DMS 273 (cell line): ENCODE measurements around the gene GABBR2.
"Not testable (repeated sequence)": the region's sequence is repeated elsewhere in the genome, so short reads cannot be mapped to it uniquely, and the experiment has no call there.

Source experiments
- DNase-seq: peaks from one replicate; lab custom pipeline; 2025; ENCODE audit not compliant: unreplicated experiment; lab: John Stamatoyannopoulos, UW

GABBR2 gene

DNA sequence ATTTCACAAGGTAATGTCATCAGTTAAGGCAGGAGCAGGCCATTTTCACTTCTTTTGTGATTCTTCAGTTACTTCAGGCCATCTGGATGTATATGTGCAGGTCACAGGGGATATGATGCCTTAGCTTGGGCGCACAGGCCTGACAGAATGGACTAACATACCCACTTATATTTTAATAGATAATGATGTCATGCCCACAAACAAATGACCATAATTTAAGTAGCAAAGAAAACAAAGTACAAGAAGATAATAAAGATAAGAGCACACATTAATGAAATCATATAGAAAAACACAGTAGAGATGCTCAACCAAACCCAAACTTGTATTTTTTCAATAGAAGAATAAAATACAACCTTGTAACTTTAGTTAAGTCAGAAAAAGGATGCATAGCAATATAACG, 433.6 kb downstream of the GABBR2 start:
- DNase-seq: no peak

DNA sequence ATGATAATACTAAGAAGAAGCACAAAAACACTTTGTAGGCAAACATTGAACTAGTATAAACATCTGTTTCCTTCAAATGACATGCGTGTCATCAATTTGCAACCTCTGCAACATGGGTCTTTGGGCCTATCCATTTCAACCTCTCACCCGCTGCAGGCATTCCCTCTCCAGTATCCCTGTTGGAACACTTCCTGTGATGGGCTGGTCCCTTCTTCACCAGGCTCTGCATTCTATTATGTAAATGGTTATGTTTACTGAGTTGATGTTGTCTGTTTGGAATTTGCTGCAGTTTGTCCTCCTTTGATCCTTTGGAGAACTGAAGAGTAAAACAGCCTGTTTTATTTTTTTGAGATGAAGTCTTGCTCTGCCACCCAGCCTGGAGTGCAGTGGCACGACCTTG, 436.7 kb downstream of the GABBR2 start:
- DNase-seq: no peak

DNA sequence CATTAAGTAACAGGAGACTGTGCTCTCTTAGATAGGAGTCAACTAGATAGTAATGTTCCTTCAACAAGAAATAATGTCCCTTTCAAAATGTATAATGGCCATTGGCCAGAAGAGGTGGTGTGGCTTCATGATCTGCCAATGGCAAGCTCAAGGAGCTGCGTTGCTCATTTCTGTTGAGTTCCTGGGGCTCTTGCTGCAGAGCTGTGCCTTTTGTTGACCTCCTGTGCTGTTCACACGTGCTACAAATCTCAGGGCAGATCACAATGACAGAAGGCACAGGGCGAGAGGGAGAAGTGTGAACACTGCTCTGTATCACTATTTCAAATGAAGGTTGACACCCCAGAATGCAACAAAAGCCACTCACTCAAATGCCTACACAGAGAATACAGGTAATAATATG, 437.3 kb downstream of the GABBR2 start:
- no peak for DNase-seq

DNA sequence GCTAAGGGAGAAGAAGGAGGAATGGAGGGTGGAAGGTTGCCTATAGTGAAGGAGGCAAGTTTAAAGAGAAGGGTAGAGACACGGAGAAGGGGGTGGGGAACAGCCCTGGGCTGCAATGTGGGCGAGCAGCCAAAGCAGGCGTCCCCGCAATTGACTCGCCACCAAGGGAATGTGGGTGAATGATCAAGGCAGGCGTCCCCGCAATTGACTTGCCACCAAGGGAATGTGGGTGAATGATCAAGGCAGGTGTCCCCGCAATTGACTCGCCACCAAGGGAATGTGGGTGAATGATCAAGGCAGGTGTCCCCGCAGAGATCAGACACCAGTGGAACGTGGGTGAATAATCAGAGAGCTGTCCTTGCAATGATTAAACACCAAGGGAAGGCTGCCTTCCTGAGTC, 438.5 kb downstream of the GABBR2 start:
- DNase-seq: not testable (repeated sequence)

DNA sequence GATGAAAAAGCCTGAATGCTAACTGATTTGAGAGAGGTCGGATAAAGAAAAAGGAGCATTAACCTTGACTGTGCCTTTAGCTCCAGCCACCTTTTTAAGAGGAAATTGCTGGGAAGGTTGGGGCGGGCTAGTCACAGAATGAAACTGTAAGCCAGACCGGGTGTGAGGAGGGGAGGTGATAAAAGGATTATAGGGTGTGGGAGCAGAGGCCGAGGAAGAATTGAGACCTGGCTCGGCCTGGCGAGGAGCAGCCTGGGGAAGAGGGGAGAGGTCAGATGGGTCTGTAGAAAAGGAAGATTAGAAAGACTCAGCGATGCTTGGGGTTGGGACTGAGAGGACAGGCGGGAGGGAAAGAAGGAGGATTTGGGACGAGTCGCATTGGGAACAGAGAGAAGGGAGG, 439.1 kb downstream of the GABBR2 start:
- not testable (repeated sequence) for DNase-seq

DNA sequence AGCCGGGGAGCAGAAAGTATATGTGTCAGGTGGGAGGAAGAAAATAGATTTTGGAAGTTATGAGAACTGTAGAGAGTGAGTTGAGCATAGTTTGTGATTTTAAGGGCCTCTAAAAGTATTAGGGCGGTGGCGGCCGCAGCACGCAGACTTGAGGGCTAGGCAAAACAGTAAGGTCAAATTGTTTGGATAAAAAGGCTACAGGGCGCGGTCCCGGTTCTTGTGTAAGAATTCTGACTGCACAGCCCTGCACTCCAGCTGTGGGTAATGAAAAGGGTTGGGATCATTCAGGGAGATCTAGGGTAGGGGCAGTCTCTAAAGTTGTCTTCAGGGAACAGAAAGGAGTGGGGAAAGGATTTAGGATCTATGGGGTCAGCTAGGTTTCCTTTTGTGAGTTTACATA, 441.2 kb downstream of the GABBR2 start:
- not testable (repeated sequence) for DNase-seq

DNA sequence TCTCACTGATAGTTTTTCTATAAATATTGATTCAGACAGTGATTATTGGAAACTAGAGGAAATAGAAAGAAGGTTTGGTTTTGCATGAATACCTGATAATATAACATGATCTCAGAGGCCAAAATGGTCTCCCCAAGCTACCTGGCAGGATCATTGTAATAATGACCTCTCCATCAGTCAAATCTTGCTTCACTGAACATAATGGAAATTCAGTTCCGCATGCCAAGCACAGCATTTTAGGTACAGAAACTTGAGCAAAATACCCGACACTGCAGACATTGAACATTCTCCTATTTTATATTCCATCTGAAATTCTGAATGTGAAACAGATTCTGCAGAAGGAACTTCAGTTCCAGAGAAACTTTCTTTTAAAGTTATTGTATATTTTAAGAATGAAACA, 444.2 kb downstream of the GABBR2 start:
- no peak for DNase-seq

DNA sequence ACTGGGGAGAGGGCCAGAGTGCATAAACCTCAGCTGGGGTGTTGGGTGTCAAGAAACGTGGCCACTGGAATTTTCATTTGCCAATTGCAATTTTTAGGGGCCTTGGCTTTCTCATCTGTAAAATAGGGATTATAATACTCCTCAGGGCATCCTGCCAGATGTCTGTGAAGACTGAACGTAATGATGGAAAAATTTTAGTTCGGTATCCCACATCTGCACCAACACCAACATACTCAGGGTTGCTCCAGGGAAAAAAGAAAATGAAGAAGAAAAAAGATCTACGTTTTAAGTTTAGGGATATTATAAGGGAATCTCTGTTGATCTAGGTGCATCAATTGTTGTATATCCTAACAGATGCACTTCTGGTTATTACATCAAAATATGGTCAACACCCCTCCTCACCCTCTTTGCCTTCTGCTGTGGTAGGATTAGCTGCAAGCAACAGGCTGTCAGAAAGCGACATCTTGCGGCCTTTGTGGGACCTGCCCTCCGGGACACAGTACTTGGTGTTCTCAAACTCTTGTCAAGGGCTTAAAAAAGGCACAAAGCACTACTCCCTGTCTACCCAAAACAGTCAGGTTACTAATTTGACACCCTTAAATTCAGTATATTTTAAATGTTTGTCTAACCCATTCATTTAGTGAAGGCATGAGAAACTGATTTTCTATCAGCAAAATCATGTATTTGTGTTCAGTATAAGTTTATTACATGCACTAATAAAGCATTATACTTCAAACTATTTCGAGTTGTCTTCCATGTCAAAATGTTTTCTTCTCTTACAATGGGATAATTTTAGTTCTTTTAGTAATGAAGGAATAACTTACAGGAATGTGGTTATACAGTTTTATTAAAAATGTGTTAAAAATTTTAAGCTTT, 445.0 kb downstream of the GABBR2 start:
- DNase-seq: peak; percentile 89

DNA sequence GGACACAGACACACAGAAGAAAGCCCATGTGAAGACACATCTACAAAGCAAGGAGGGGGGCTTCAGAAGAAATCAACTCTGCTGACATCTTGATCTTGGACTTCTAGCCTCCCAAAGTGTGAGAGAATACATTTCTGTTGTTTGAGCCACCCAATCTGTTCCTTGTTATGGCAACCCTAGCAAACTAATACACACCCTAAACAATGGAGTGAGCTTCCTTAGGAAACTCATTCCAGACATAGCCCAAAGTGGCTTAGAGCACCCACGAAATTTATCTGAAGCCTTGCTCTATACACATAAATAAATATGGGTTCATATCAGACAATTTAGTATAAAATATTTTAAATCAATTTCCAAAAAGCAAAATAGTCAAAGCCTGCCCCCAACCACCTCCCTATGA, 445.7 kb downstream of the GABBR2 start:
- no peak for DNase-seq

DNA sequence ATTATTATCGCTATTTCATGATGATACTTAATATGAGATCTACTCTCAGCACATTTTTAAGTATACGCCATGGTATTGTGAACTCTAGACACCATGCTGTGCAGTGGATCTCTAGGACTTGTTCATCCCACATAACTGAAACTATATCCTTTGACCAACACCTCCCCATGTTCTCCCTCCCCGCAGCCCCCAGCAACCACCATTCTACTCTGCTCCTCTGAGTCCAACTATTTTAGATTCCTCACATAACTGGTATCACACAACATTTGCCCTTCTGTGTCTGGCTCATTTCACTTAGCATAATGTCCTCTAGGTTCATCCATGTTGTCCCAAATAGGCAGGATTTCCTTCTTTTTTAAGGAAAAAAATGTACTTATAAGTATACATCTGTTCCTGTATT, 446.7 kb downstream of the GABBR2 start:
- DNase-seq: no peak

DNA sequence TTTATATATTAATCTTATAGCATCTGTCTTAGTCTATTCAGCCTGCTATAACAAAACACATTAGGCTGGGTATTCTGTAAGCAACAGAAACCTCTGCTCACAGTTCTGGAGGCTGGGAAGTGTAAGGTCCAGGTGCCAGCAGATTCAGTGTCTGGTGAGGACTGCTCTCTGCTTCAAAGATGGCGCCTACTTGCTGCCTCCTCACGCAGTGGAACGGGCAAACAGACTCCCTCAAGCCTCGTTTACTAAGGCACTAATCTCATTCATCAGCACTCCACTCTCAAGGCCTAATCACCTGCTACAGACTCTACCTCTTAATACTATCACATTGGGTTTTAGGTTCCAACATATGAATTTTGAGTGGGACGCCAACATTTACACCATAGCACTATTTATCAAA, 448.1 kb downstream of the GABBR2 start:
- DNase-seq: no peak

DNA sequence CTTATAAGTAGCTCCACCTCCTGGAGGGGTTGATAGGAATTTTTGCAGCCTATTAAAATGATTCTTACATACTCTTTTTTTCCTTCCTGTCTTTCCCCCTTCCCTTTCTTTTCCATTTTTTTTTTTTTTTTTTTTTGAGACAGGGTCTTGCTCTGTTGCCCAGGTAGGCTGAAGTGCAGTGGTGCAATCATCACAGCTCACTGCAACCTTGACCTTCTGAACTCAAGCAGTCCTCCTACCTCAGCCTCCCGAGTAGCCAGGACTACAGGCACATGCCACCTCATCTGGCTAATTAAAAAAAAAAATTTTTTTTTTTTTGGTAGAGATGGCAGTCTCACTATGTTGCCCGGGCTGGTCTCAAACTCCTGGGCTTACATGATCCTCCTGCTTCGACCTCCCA, 448.9 kb downstream of the GABBR2 start:
- DNase-seq: no peak

DNA sequence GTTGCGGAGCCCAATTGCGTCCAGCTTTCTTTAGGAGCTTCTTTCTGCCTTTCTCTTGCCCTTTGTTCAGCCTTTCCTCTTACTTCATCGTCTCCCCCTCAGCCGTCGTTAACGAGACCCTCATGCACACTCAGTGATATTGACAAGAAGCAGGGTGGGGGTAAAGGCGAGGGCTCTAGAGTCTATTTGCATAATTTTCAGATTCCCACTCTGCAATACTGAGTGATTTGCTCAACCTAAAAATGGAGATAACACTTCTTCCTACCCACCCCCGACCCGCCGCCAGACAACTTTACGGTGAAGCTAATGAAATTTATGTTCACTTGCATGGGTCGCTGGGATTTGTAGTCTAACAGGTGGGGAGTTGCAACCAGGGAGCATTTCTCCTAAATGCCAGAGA, 452.0 kb downstream of the GABBR2 start:
- peak; percentile 18 for DNase-seq

DNA sequence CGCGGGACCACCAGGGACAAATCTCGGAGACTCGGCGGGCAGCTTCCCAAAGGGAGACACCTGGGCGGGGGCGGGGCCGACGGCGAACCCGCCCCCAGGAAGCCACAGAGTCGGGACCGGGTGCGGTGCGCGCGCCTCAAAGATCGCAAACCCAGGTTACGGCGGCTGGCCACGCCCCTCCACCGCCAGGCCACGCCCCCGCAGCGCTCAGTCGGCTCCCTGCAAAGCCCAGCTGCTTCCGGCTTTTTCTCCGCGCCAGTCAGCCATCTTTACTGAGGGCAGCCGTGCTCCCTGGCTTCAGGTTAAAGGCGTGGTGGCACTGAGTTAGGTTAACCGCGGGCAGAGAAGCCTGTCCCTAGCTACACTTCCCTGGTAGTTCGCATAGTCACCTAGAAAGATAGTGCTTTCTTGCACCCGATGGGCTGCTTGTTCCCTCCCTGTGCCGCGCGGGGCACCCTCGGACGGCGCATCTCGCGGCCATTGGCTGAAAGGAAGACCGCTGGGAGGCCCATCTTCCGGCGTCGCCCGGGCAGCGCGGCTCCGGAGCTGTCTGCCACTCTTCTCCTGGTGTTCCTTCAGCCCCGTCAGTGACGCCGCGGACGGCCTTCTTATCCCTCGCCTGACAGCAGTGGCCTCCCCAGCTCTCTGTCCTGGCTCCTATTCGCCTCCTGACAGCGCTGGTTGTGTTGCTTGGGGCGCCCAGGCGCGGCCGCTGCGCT, 453.0 kb downstream of the GABBR2 start, which contains the start of gene TBC1D2:
TSS of gene TBC1D2 (minus strand) at position 72 of the 719 bp plus-strand sequence. CDS start 108 bp downstream, outside the sequence.
- DNase-seq: peak; percentile 96

DNA sequence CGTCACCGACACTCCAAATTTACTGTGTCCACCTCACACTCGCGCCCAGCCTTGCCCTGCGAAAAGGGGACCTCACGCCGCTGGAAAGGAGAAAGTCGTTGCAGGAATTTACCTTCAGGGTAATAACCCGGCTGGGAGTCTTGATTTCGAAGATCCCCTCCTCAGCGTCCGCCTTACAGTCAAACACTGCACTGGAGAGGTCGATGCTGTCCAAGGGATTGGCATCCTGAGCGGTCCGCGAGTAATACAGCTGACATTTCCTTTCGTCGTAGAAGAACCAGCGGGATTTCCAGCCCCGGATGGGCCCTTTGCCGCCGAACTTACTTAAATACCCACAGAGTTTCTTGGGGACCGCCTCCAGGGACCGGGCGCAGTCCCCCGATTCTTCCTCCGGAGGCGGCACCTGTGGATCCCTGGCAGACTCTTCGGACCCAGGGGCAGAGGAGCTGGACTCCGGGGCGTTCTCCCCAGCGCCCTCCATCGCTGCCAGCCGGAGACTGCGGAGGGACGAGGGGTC, 453.6 kb downstream of the GABBR2 start:
- DNase-seq: peak; percentile 57

DNA sequence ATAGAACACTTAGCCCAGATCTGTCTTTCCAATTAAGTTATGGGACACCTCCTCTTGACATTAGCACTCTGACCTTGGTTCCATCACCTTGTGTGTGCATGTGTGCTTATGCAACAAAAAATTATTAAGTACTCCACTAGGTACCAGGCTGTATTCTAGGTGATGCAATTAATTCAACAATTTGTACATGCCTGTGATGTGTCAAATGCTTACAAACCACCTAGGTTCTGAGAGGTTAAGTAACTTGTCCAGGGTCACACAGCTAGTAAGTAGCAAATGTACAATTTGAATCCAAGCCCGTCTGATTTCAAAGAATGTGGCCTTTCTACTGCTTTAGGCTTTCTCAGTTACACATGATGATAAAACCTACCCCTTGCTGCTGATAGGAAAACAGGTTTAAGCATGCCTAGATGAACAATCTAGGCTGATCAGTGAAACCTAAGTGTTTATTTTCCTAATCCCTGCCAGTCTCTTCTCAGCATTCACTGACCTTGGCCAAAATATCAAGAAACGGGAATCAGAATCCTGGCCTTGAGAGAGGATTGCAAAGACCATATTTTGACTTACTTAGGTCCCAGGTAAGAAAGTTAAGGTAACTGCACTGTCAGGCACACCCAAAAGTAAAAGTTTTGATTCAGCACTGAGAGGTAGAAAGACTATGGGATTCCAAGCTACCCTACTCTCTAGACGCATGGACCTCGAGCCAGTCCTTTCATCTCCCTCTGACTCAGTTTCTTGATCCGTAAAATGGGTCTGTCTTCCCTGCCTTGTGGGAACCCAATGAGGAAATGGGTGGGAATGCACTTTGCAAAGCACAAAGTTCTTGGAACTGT, 454.3 kb downstream of the GABBR2 start:
- no peak for DNase-seq

DNA sequence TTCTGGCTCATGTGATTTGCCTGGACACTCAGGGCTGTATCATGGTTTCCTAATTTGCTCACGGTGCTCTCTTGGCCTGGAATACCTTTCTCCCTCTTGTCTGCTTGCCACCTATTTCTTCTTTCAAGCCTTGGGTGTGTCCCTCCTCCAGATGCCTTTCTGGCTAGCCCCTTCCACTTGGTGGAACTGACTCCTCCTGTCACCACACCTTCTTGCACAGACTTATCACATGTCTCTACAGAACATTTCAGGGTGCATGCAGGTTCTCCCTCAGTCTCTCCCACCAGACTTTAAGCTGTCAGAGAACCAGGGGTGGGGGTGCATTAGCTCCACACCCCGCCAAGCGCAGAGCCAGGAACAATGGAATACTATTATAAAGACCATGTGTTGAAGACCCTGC, 455.2 kb downstream of the GABBR2 start:
- DNase-seq: no peak

DNA sequence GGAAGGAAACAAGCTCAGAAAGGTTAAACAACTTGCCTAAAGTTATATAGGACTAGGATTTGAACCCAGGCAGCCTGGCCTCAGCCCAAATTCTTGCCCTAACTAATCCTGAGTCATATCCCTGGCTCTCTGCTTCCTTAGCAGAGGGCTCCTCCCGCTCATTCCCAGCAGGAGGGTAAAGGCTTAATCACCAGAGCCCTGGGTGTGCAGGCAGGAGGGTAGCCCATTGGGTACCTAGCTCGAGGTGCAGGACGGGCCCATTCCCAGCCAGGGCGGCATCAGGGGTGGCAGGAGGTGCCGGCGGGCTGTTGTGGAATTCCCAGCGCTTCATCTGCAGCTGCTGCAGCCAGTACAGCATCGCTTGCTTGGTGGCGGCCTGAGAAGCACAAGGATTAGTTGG, 457.2 kb downstream of the GABBR2 start:
- DNase-seq: no peak

DNA sequence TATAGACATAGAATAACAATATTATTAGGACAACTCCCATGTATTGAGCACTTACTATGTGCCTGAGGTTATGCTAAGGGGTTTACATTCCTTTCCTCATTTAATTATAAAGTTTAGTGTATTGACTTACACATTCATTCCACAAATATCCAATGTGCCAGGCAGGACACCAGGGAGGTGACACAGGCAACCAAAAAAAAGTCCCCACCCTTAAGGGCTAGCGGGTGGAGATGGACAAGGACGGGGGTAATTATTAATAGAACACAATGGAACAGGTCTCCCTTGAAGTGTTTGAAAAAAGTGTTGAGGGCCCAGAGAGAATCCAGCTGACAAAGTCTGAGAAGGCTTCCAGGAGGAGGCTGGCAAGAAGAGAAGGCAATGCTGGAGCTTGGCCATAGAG, 459.0 kb downstream of the GABBR2 start:
- no peak for DNase-seq

DNA sequence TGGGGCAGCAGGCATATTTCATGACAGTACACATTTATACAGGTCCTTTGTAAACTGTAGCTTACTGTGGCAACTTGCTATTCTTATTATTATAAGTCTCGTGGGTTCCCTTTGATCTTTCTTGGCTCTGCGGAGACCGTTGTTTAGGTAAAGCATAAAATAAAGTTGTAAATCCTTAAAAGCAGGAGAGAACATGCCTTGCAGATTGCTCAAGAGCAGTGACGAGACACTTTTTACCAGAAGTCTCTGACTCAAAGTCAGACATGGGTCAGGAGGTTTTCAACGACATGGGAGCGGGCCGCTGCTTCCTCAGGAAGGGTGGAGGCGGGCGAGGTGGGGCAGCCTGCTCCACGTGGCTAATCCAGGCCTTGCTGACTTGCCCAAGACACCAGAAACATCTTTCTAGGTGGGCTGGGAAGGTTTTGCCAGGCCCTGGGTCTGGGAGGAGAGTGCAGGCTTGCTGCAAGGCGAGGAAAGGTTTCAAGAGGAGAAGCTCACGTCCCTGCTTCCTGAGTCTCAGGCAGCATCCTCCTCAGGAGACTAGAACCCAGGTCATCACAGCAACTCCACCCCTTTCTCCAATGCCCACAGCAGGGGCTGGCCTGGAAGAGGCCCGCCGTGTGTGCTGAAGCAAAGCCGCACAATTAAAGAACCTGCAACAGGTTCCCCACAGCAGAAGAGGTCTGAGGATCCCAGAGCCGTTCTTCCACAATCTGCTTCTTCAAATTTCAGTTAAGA, 459.8 kb downstream of the GABBR2 start:
- DNase-seq: no peak
